GM12891 (cell line): Measurements from ENCODE around the gene STIMATE.

Experiments used
- POLR2A ChIP-seq: IDR thresholded peaks from 2 replicates; pipeline ENCODE4 v1.6.1; 2011; ENCODE audit warnings: low read depth, low read length, control low read depth
- POLR2AphosphoS5 ChIP-seq: IDR thresholded peaks from 2 replicates; pipeline ENCODE4 v1.6.1; 2011; ENCODE audit warnings: low read depth, low read length, control low read depth
- POU2F2 ChIP-seq: IDR thresholded peaks from 2 replicates; pipeline ENCODE4 v1.6.1; 2011; ENCODE audit warnings: low read depth, mild to moderate bottlenecking, control low read depth, low read length, moderate library complexity
- TAF1 ChIP-seq: IDR thresholded peaks from 2 replicates; pipeline ENCODE4 v1.6.1; 2011; ENCODE audit warnings: low read depth, low read length, control low read depth

DNA sequence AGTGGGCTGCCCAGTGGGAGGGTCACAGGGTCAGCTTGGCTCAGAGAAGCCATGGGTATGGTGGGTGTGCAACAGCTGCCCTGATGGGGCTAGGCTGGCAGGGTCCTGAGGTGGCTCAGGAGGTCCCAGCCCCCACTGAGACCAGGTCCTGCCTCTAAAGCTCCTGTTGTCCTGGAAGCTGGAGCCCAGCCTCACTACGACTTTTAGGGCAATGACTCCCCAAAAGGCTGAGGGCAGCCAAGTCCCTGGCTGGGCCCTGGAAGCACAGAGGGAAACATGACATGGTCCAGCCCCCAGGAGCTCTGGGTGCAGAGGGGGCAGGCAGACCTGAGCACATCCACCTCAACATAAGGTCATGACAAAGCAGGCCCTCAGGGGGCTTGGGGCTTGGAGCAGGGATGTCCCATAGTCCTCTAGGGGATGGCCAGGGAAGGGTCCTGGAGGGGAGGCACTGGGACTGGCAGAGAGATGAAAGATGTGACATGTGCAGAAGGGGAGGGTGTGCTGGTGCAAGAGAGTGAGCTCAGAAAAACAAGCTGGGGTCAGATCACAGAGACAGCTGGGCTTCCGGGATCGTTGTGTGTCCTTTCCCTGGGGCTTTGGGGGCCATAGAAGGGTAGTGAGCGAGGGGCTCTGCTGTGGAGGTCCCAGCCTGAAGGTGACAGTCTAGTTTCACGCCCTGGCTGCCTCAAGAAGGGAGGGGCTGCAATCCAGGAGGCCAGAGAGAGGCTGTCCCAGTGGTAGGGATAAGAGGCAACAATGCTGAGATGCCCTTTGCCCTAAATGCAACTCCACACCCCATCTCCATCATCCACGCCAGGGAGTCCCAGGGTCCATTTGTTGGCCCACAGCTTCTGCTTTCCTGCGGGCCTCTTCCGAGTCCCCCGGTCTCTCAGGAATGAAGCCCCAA, 103.4 kb downstream of the STIMATE start:
- TF ChIP-seq TAF1 (no peak), POLR2AphosphoS5 (no peak), POLR2A (no peak), POU2F2 (no peak)
